Panc1 (cell line): ENCODE measurements around the gene ASPSCR1.

ENCODE experiments used
- CTCF ChIP-seq: fragments of 450-650 bp; IDR thresholded peaks from 2 replicates; pipeline ENCODE4 v1.5.1; 2017; ENCODE audit warnings: mild to moderate bottlenecking
- POLR2AphosphoS5 ChIP-seq: IDR thresholded peaks from 2 replicates; pipeline ENCODE4 v1.6.1; 2012; ENCODE audit warnings: mild to moderate bottlenecking, low read depth, low read length, moderate library complexity
- REST ChIP-seq, 2 experiments: IDR thresholded peaks; 2 replicates each; pipeline ENCODE4 v1.6.1; 2011 to 2012; ENCODE audit warnings: low read depth in 2 of 2, control low read depth in 1 of 2, low read length in 1 of 2, mild to moderate bottlenecking in 1 of 2, moderate library complexity in 1 of 2; ENCODE audit not compliant: insufficient read depth in 1 of 2
- SIN3A ChIP-seq: IDR thresholded peaks from 2 replicates; pipeline ENCODE4 v1.6.1; 2012; ENCODE audit warnings: low read depth, mild to moderate bottlenecking, low read length, moderate library complexity, borderline replicate concordance; ENCODE audit not compliant: insufficient read depth
- TCF7L2 ChIP-seq: IDR thresholded peaks from 2 replicates; pipeline ENCODE4 v1.6.1; 2011; ENCODE audit warnings: mild to moderate bottlenecking, low read depth, low read length, inconsistent platforms

GRCh38 chr17:81995463-81996231, 18.2 kb downstream of the ASPSCR1 start:
- TF ChIP-seq REST (IDR thresholded peaks at IDR 0.05; ENCODE audit: insufficient read depth in 1 of 2, low read depth in 2 of 2, low read length in 1 of 2) = no peak
- no peak for TF ChIP-seq CTCF
- no peak for TF ChIP-seq SIN3A
- TF ChIP-seq TCF7L2 = no peak
- TF ChIP-seq POLR2AphosphoS5 = no peak
